GM19099 (cell line): ENCODE measurements around the gene RPL10A.

Experiments used
- POLR2A ChIP-seq: IDR thresholded peaks from 3 replicates; pipeline ENCODE4 v1.6.1; 2011; ENCODE audit warnings: low read depth; ENCODE audit not compliant: insufficient read length; ENCODE audit errors: extremely low read depth

The RPL10A gene

GRCh38 chr6:35483893-35484645 is 15.9 kb downstream of the RPL10A start:
- no peak for TF ChIP-seq POLR2A

DNA sequence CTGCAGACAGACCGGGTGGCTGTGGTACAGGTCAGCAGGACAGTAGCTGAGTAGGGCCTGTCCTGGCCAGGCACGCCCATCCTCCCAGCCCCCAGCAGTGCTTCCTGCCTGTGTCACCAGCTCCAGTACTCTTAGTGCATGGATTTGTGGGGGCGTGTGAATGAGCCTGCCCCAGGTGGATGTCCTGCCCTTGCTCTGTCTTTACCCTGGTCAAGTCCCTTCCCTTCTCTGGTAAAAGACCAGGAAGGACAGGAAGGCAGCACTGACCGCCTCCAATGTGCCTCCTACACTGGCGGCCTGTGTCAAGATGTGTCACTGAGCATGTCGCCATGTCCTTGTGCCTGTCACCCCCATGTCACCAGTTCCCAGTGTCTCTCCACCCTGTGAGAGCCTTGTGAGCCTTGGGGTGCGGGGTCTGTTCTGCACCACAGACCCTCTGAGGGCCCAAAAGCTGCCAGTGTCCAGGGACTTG is 16.8 kb downstream of the RPL10A start:
- no peak for TF ChIP-seq POLR2A

DNA sequence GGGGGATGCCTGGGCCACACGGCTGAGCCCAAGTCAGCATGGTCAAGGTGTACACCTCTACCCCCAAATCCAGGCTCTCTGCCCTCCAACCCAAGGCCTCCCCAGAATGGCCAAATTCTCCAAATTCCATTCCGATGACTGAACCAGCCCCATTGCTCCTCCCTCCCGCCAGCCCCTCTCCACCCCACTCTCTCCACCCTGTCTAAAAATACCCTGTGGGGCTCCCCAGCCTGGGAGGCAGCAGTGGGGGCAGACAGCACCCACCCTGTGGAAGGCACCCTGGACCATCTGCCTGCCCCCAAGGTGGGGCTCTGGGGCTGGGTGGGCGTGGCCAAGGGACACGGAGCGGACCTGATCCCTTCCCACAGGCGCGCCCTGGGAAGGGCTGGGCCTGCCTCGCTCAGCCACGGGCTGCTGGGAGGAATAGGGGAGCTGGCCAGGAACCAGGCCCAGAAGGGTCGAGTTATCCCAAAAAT is 17.2 kb downstream of the RPL10A start:
- no peak for TF ChIP-seq POLR2A

GRCh38 chr6:35486005-35486925 is 18.1 kb downstream of the RPL10A start:
- no peak for TF ChIP-seq POLR2A

DNA sequence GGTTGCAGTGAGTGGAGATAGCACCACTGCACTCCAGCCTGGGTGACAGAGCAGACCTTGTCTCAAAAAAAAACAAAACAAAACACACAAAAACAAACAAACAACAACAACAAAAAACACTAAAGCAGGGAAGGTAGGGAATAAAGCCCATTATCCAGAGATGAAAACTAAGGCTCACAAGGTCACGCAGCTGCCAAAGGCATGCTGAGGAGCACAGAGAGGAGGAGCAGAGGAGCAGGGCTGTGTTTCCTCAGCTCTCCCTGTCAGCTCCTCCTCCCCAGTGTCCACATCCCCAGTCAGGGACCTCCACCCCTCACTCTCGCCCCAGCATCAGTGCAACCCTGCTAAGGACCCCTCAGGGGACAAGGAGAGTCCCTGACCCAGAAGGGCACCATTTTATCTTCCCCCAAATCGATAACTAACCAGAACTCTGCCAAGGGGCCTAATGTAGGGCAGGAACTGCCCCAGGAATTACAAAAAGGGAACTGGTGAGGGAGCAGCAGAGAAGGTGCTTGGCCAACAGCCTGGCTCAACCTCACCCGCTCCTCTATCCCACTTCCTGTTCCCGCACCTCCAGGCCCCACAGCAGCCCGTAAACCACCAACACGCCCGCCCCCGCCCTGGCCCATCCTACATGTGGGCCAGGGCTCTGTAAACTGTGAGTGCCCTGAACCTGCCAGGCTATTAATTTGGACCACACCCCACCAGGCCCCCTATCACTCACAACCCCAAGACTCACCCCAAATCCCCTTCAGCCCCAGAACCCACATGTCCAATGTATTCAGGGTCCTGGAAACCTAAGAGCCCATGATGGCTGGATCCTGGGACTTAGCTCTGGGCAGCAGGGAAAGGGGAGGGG is 19.7 kb downstream of the RPL10A start:
- no peak for TF ChIP-seq POLR2A

DNA sequence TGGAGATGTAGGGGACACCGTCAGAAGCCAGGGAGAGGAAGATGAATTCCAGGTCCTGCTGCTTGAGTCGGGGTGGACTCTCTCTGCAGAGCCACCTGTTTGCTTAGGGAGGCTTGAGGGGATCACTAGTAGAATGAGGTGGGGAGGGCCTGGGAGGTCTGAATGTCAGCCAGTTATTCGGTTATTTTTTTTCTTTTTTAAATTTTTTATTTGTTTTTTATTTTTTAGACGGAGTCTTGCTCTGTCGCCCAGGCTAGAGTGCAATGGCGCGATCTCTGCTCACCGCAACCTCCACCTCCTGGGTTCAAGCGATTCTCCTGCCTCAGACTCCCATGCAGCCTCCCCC is 20.3 kb downstream of the RPL10A start:
- TF ChIP-seq POLR2A = no peak

DNA sequence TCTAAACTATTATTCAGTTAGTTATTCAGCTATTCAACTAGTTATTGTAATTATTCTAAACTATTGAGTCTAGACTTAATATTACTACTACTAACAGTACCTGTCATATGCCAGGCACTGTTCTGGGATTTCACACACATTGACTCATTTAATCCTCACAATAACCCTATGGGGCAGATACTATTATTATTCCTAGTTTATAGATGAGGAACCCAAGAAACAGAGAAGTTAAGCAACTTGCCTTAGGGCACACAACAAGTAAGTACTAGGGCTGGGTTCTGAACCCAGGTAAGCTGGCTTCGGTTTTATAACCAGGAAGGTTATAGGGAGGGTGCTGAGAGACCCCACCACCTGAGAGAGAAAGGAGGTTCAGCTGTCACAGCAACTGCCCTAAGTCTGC is 20.9 kb downstream of the RPL10A start:
- no peak for TF ChIP-seq POLR2A

DNA sequence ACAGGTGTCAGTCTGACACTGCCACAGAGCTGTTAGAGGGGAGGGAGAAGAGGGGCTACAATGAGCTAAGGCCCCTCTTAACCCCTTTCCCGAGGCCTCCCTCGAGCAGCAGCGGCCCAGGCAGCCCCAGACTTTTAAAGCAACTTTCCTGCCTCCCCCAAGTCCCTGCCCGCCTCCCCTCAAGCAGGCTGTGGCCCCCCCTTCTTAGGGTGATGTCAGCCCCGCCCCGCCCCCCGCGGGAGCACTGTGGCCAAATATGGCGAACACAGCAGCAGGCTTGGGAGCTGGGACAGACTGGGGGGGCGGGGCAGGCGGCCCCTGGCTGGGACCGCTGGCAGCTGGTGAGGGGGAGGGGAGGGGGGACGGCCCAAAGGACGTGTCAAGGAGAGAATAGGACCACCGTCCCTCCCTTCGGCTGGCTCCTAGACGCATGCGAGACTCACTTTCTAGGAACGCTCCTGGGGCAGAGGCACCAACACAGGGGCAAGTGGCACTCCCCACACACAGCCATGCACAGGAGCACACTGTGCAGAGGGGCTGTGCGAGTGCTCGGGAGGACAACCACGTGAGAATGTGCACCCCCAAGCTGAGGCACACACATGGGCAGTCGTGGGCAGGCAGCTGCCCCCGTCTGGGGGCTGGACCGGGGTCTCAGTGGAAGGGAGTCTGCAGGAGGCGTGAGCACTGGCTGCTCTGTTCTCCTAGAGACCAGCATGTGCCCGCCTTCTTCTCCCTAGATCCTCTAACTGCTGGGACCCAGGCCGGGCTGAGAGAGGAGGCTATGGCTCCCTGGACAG is 22.0 kb downstream of the RPL10A start:
- no peak for TF ChIP-seq POLR2A

DNA sequence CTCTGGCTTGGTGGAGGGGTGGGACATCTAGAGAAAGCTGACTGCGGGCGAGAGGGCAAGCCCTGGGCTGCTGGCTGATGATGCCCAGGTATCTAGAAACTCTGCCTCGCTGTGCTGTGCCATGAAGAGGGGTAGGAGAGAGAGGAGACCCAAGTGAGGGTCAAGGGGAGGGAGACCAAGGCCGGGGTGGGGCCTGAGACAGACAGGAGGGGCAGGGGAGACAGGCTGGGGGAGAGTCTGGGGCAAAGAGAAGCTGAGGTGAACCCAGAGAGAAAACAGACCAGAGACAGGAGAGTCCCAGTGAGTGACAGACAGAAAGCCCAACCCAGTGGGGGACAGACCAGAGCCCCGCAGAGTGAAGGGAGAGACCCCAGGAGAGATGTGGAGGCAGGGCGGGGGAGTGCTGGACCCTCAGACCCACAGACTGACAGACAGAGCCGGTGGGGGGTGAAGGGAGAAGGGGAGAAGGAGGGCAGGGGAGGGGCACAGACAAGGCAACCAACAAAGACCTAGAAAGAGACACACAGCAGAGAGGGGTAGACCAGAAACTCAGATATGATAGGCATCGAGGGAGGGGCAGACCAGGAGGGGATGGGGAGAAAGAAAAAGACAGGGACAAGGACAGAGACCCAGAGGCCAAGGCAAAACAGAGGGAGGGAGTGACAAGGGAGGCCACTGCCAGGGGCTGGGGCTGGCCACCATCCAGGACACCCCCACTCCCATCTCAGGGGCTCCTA is 22.8 kb downstream of the RPL10A start:
- TF ChIP-seq POLR2A = no peak

- TF ChIP-seq POLR2A = no peak
These were observed 23.5 kb downstream of the RPL10A start for GRCh38 chr6:35491558-35492257.

- no peak for TF ChIP-seq POLR2A
These were observed 24.2 kb downstream of the RPL10A start for GRCh38 chr6:35492258-35492973.

GRCh38 chr6:35492974-35493284 is 24.7 kb downstream of the RPL10A start:
- no peak for TF ChIP-seq POLR2A
